ENCODE measurements around the gene TTYH3. TPM values are rescaled to one million over a fixed set of nuclear protein-coding genes. Genes with fewer than 3 reads are reported as not detected.

The TTYH3 gene
- total and polyA plus RNA-seq, 5 donors = 8.1 to 25.0 (median 15.4) TPM

Other genes with a start within 250 kb of the TTYH3 start
- 10 to 100 TPM; 16.6 to 19.5 (median 19.4) TPM for gene CHST12, start 228.4 kb upstream of the TTYH3 start, total RNA-seq
- gene CHST12, start 228.4 kb upstream of the TTYH3 start, polyA plus RNA-seq = 17.9 TPM
- not detected for gene GRIFIN, start 155.6 kb upstream of the TTYH3 start, total RNA-seq
- gene GRIFIN, start 155.6 kb upstream of the TTYH3 start, polyA plus RNA-seq = not detected
- gene LFNG, start 112.2 kb upstream of the TTYH3 start, total RNA-seq = 1 to 10 TPM; 3.6 to 6.6 (median 4.8) TPM
- 6.0 TPM for gene LFNG, start 112.2 kb upstream of the TTYH3 start, polyA plus RNA-seq
- gene BRAT1, start 76.5 kb upstream of the TTYH3 start, total RNA-seq = 10 to 100 TPM; 15.4 to 19.0 (median 16.1) TPM
- 16.9 TPM for gene BRAT1, start 76.5 kb upstream of the TTYH3 start, polyA plus RNA-seq
- 10 to 100 TPM; 10.6 to 16.0 (median 15.2) TPM for gene IQCE, start 73.0 kb upstream of the TTYH3 start, total RNA-seq
- 7.9 TPM for gene IQCE, start 73.0 kb upstream of the TTYH3 start, polyA plus RNA-seq
- 1 to 10 TPM in 1 of 4 donors, under 1 TPM in 3; 0.45 to 1.0 (median 0.91) TPM for gene AMZ1, start 56.2 kb downstream of the TTYH3 start, total RNA-seq
- 0.36 TPM for gene AMZ1, start 56.2 kb downstream of the TTYH3 start, polyA plus RNA-seq
- 10 to 100 TPM; 60.8 to 68.1 (median 64.4) TPM for gene GNA12, start 212.3 kb downstream of the TTYH3 start, total RNA-seq
- 32.8 TPM for gene GNA12, start 212.3 kb downstream of the TTYH3 start, polyA plus RNA-seq